Measurements from ENCODE around the gene KSR2. TPM values are rescaled to one million over a fixed set of nuclear protein-coding genes. Genes with fewer than 3 reads are reported as not detected.

KSR2 gene
- total RNA-seq, 2 experiments from 2014 or later: 0.03 to 0.15 TPM

DNA sequence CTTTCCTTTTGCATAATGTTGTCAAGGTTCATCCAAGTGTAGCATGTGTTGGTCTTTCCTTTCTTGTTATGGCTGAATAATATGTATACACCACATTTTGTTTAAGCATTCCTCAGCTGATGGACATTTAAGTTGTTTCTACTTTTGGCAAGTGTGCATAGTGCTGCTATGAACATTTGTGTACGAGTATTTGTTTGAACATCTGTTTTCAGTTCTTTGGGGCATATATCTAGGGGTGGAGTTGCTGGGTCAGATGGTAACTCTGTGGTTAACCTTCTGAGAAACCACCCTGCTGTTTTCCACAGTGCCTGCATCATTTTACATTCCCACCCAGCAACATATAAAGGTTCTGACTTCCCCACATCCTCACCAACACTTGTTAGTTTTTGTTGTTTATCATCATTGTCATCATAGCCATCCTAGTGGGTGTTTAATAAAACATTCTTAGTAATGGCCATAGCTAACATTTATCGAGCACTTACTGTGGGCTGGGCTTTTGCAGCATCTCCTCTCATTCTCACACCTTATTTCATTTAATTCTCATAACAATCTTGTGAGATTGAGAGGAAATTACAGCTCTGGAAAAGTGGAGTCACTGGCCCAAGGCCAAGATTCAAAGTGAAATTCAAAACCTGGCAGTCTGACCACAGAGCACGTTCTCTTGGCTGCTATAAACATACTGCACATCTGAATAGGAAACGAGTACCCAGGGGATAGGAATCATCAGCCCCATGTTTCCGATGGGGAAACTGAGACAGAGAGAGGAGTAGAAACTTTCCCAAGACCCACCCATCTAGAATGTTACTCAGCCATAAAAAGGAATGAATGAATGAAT, 193.6 kb downstream of the KSR2 start:
- BruUV-seq (replicated peaks): no TSS peak
- Histone ChIP-seq H3K4me1 (ENCODE audit: insufficient read depth, low read length, poor library complexity, severe bottlenecking) (no peaks in the 10 kb centered on the region), H3K9me3 (ENCODE audit: low read length) (no peaks in the 10 kb centered on the region), H3K27ac (ENCODE audit: low read depth, low read length, poor library complexity, severe bottlenecking) (no peak overlapping the region), H3K9me2 (ENCODE audit: insufficient read depth, low read length) (no peaks in the 10 kb centered on the region), H3K36me3 (ENCODE audit: insufficient read depth, low read length) (no peaks in the 10 kb centered on the region), H3K4me2 (ENCODE audit: low read length) (no peak overlapping the region), H4K20me1 (ENCODE audit: insufficient read depth, low read length) (no peaks in the 10 kb centered on the region), H3K4me3 (ENCODE audit: low read depth, low read length, poor library complexity, severe bottlenecking) (no peak overlapping the region), H2AFZ (ENCODE audit: low read length) (no peak overlapping the region), H3K79me2 (ENCODE audit: insufficient read depth, low read depth, low read length) (no peaks in the 10 kb centered on the region)
- DNase-seq (ENCODE audit: low spot score): no peak
- intact Hi-C loops (cut with micrococcal nuclease; ENCODE audit: unreplicated experiment): no loop called here
- TF ChIP-seq EZH2phosphoT487 (IDR thresholded peaks at IDR 0.05; ENCODE audit: borderline replicate concordance, low read depth, low read length): no peak
- TF ChIP-seq, protein P1, sequence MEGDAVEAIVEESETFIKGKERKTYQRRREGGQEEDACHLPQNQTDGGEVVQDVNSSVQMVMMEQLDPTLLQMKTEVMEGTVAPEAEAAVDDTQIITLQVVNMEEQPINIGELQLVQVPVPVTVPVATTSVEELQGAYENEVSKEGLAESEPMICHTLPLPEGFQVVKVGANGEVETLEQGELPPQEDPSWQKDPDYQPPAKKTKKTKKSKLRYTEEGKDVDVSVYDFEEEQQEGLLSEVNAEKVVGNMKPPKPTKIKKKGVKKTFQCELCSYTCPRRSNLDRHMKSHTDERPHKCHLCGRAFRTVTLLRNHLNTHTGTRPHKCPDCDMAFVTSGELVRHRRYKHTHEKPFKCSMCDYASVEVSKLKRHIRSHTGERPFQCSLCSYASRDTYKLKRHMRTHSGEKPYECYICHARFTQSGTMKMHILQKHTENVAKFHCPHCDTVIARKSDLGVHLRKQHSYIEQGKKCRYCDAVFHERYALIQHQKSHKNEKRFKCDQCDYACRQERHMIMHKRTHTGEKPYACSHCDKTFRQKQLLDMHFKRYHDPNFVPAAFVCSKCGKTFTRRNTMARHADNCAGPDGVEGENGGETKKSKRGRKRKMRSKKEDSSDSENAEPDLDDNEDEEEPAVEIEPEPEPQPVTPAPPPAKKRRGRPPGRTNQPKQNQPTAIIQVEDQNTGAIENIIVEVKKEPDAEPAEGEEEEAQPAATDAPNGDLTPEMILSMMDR (conservative IDR thresholded peaks at IDR 0.05; ENCODE audit: low read length): no peak
- POLR2A ChIA-PET: no interaction called here
- CTCF ChIA-PET (ENCODE audit: unreplicated experiment): no interaction called here

DNA sequence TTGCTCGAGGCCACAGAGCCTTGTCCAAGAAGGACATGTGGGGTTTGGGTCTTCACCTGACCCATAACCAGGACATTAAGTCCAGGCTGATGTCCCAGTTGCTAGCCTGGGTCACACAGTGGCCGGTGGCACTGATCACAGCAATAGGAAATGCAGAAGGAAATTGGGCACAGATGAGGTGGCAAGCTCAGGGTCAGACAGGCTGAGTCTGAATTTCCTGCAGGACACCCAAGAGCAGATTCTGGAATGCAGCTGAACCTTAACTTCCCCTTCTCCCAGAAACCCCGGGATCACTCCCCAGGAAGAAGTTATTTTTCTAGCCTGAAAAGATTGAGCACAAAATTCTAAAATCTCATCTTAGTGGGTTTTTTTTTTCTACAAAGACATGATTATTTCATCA, 199.9 kb downstream of the KSR2 start:
- Histone ChIP-seq H3K4me1 (ENCODE audit: insufficient read depth, low read length, poor library complexity, severe bottlenecking) (no peaks in the 10 kb centered on the region), H3K4me2 (ENCODE audit: low read length) (no peak overlapping the region), H3K4me3 (ENCODE audit: low read depth, low read length, poor library complexity, severe bottlenecking) (no peak overlapping the region), H3K36me3 (ENCODE audit: insufficient read depth, low read length) (no peaks in the 10 kb centered on the region), H3K9me3 (ENCODE audit: low read length) (peaks cover 7% of the 10 kb centered on the region; the same call in 1 of the 2 replicates), H3K79me2 (ENCODE audit: insufficient read depth, low read depth, low read length) (no peaks in the 10 kb centered on the region), H3K27ac (ENCODE audit: low read depth, low read length, poor library complexity, severe bottlenecking) (no peak overlapping the region), H2AFZ (ENCODE audit: low read length) (no peak overlapping the region), H4K20me1 (ENCODE audit: insufficient read depth, low read length) (no peaks in the 10 kb centered on the region), H3K9me2 (ENCODE audit: insufficient read depth, low read length) (no peaks in the 10 kb centered on the region)
- TF ChIP-seq, protein P1 (conservative IDR thresholded peaks at IDR 0.05; ENCODE audit: low read length): no peak
- no peak for TF ChIP-seq EZH2phosphoT487 (IDR thresholded peaks at IDR 0.05; ENCODE audit: borderline replicate concordance, low read depth, low read length)
- ChIA-PET POLR2A (interaction anchor here (0.6 kb wide), 1 partner anchor 17 kb away, joined by 3 read pairs; no protein-coding TSS in a partner anchor), CTCF (ENCODE audit: unreplicated experiment) (no interaction called here)
- no peak for DNase-seq (ENCODE audit: low spot score)
- intact Hi-C loops (cut with micrococcal nuclease; ENCODE audit: unreplicated experiment): no loop called here
- BruUV-seq (replicated peaks): no TSS peak

DNA sequence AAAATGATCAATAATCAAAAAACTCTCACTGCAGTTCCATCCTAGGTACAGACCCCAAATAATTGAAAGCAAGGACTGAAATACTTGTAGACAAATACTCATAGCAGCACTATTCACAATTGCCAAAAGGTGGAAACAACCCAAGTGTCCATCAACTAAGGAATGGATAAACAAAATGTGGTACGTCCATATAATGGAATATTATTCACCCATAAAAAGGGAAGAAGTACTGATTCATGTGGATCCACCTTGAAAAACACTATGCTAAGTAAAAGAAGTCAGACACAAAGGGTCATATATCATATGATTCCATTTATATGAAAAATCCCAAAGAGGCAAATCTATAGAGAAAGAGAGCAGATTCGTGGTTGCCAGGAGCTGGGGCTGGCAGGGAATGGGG, 202.8 kb downstream of the KSR2 start:
- TF ChIP-seq EZH2phosphoT487 (IDR thresholded peaks at IDR 0.05; ENCODE audit: borderline replicate concordance, low read depth, low read length): no peak
- TF ChIP-seq, protein P1 (conservative IDR thresholded peaks at IDR 0.05; ENCODE audit: low read length): no peak
- Histone ChIP-seq H3K4me2 (ENCODE audit: low read length) (no peak overlapping the region), H3K79me2 (ENCODE audit: insufficient read depth, low read depth, low read length) (no peaks in the 10 kb centered on the region), H3K4me1 (ENCODE audit: insufficient read depth, low read length, poor library complexity, severe bottlenecking) (no peaks in the 10 kb centered on the region), H3K27ac (ENCODE audit: low read depth, low read length, poor library complexity, severe bottlenecking) (no peak overlapping the region), H4K20me1 (ENCODE audit: insufficient read depth, low read length) (no peaks in the 10 kb centered on the region), H3K4me3 (ENCODE audit: low read depth, low read length, poor library complexity, severe bottlenecking) (no peak overlapping the region), H3K9me2 (ENCODE audit: insufficient read depth, low read length) (no peaks in the 10 kb centered on the region), H3K36me3 (ENCODE audit: insufficient read depth, low read length) (no peaks in the 10 kb centered on the region), H2AFZ (ENCODE audit: low read length) (no peak overlapping the region), H3K9me3 (ENCODE audit: low read length) (peaks cover 7% of the 10 kb centered on the region; the same call in 1 of the 2 replicates)
- no peak for DNase-seq (ENCODE audit: low spot score)
- BruUV-seq (replicated peaks): no TSS peak
- intact Hi-C loops (cut with micrococcal nuclease; ENCODE audit: unreplicated experiment): no loop called here
- ChIA-PET CTCF (ENCODE audit: unreplicated experiment) (no interaction called here), POLR2A (no interaction called here)

All from OCI-LY7 (cell line).